Measurements from ENCODE around the gene CHMP4A. TPM values are rescaled to one million over a fixed set of nuclear protein-coding genes. Genes with fewer than 3 reads are reported as not detected.

Gene CHMP4A
- total and polyA plus RNA-seq, 2 of the 13 experiments (the other 11 are each of a cell fraction or from before 2014, with no cell fraction given), result 83.6 to 113 TPM

DNA sequence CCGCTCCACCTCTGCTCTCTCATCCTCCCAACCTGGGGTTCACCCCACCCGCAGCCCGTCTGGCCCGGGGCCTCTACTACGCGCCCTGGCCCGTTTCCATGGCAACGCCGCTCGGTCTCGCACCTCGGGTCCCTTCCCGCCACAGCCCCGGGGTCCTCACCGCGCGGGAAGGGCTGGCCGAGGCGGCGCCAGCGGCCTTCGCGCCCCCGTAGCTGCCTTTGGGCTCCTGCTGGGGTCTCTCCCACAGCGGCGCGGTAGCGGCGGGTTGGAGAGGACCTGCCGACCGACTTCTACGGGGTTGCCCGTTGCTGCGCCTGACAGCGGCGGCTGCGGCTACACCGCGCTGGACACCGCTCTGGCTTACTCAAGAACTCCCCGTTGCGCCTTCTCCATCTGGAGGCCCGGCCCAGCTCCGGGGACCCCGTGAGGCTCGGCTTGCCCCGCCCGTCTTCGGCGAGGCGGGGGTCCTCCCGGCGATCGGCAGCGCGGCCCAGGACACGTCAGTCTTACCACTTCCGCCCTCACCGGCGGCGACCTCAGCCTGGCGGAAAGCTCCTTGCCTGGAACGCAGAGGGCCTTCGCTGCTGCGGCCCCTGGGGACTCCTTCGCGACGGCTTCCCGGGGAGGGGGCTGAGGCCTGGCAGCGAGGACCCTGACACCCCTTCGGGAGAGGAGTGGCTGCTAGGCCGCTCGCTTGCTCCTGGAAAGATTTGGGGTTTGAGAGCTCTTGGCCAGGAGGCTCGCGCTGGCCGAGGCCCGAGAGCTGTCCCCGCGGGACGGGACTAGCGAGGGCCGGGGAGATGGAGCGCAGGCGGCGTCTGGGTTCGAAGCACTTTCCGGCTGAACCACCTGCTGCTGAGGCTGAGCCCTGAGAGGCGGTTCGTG lies 17.9 kb downstream of the CHMP4A start, which contains the start of gene TM9SF1 (continued):
- TF ChIP-seq ZFP82 (CRISPR knock-in tag; IDR thresholded peaks at IDR 0.05; ENCODE audit: borderline replicate concordance) (no peak), SCMH1 (CRISPR knock-in tag; IDR thresholded peaks at IDR 0.05; ENCODE audit: borderline replicate concordance) (no peak), ZNF549 (CRISPR knock-in tag; IDR thresholded peaks at IDR 0.05) (no peak), CENPX (CRISPR knock-in tag; IDR thresholded peaks at IDR 0.05) (no peak), ZNF790 (CRISPR knock-in tag; IDR thresholded peaks at IDR 0.05; ENCODE audit: borderline replicate concordance) (peak; percentile 99), ZNF468 (CRISPR knock-in tag; IDR thresholded peaks at IDR 0.05) (no peak), NKX3-1 (CRISPR knock-in tag; IDR thresholded peaks at IDR 0.05) (peak; percentile 96), NFATC3 (CRISPR knock-in tag; IDR thresholded peaks at IDR 0.05) (peak; percentile 99), ZNF224 (CRISPR knock-in tag; IDR thresholded peaks at IDR 0.05) (peak; percentile 100), HNRNPUL1 (IDR thresholded peaks at IDR 0.05; ENCODE audit: low read depth, low read length) (peak; percentile 88), KAT2B (IDR thresholded peaks at IDR 0.05; ENCODE audit: borderline replicate concordance, low read depth, low read length) (no peak), SYNCRIP (IDR thresholded peaks at IDR 0.05; ENCODE audit: insufficient read depth, low read depth, low read length) (no peak), PCBP1 (IDR thresholded peaks at IDR 0.05; ENCODE audit: borderline replicate concordance, low read depth, low read length) (peak; percentile 99), KLF15 (CRISPR knock-in tag; IDR thresholded peaks at IDR 0.05; ENCODE audit: borderline replicate concordance) (peak; percentile 95), ZNF446 (CRISPR knock-in tag; IDR thresholded peaks at IDR 0.05) (peak; percentile 98), TCF7L2 (IDR thresholded peaks at IDR 0.05; ENCODE audit: low read depth, low read length) (no peak), MZF1 (CRISPR knock-in tag; IDR thresholded peaks at IDR 0.05; ENCODE audit: borderline replicate concordance) (peak; percentile 92; the same call in 1 of the 2 replicates), SP4 (CRISPR knock-in tag; IDR thresholded peaks at IDR 0.05) (peak; percentile 94), ZFP36L2 (CRISPR knock-in tag; IDR thresholded peaks at IDR 0.05) (peak; percentile 89; the same call in 1 of the 2 replicates), ZNF24 (IDR thresholded peaks at IDR 0.05) (no peak), STAG1 (CRISPR knock-in tag; IDR thresholded peaks at IDR 0.05) (no peak; the same call in 1 of the 2 replicates), POLR2AphosphoS5 (IDR thresholded peaks at IDR 0.05; ENCODE audit: low read depth, low read length) (peak; percentile 91), GABPA (IDR thresholded peaks at IDR 0.05; ENCODE audit: low read depth, low read length) (no peak), GABPA (CRISPR knock-in tag; IDR thresholded peaks at IDR 0.05; ENCODE audit: low read depth) (no peak), ZNF792 (CRISPR knock-in tag; IDR thresholded peaks at IDR 0.05) (peak; percentile 99), ZNF253 (CRISPR knock-in tag; IDR thresholded peaks at IDR 0.05; ENCODE audit: borderline replicate concordance) (peak; percentile 93), HDAC2 (CRISPR knock-in tag; IDR thresholded peaks at IDR 0.05) (peak; percentile 91), ZNF484 (CRISPR knock-in tag; IDR thresholded peaks at IDR 0.05; ENCODE audit: borderline replicate concordance, low read depth) (peak; percentile 84; the same call in 1 of the 2 replicates), BHLHE40 (IDR thresholded peaks at IDR 0.05; ENCODE audit: low read length) (no peak; the same call in 1 of the 2 replicates), ZSCAN31 (CRISPR knock-in tag; IDR thresholded peaks at IDR 0.05; ENCODE audit: low read depth) (peak; percentile 100)
- TF ChIP-seq, protein P1, sequence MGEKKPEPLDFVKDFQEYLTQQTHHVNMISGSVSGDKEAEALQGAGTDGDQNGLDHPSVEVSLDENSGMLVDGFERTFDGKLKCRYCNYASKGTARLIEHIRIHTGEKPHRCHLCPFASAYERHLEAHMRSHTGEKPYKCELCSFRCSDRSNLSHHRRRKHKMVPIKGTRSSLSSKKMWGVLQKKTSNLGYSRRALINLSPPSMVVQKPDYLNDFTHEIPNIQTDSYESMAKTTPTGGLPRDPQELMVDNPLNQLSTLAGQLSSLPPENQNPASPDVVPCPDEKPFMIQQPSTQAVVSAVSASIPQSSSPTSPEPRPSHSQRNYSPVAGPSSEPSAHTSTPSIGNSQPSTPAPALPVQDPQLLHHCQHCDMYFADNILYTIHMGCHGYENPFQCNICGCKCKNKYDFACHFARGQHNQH (CRISPR knock-in tag; IDR thresholded peaks at IDR 0.05), result peak; percentile 99; the same call in 1 of the 2 replicates

All from HepG2 (cell line).